HG03095 (cell line): Measurements from ENCODE around the gene TMPRSS11A.

Experiments
- ATAC-seq: cut with Tn5 transposase; IDR thresholded peaks from one replicate; pipeline ENCODE4 v1.9.1; 2021; ENCODE audit warnings: moderate library complexity; ENCODE audit not compliant: unreplicated experiment

The TMPRSS11A gene

GRCh38 chr4:67915400-67915966, 47.8 kb downstream of the TMPRSS11A start:
- ATAC-seq = no peak

- no peak for ATAC-seq
These were observed 51.2 kb downstream of the TMPRSS11A start for GRCh38 chr4:67912080-67912479.

- no peak for ATAC-seq
These were observed 51.7 kb downstream of the TMPRSS11A start for GRCh38 chr4:67911638-67912037.

GRCh38 chr4:67911141-67911540, 52.2 kb downstream of the TMPRSS11A start:
- ATAC-seq = no peak

- no peak for ATAC-seq
These were observed 52.7 kb downstream of the TMPRSS11A start for GRCh38 chr4:67910585-67910905.

GRCh38 chr4:67909905-67910584, 53.2 kb downstream of the TMPRSS11A start:
- ATAC-seq = no peak

GRCh38 chr4:67907650-67908049, 55.6 kb downstream of the TMPRSS11A start:
- no peak for ATAC-seq

- ATAC-seq = no peak
These were observed 64.2 kb downstream of the TMPRSS11A start for GRCh38 chr4:67899096-67899495.

- no peak for ATAC-seq
These were observed 65.6 kb downstream of the TMPRSS11A start for GRCh38 chr4:67897686-67898085.

- ATAC-seq = no peak
These were observed 66.8 kb downstream of the TMPRSS11A start for GRCh38 chr4:67896421-67897065.

GRCh38 chr4:67894659-67895058, 68.6 kb downstream of the TMPRSS11A start:
- ATAC-seq = no peak

GRCh38 chr4:67892905-67893304, 70.4 kb downstream of the TMPRSS11A start:
- no peak for ATAC-seq

- ATAC-seq = no peak
These were observed 71.0 kb downstream of the TMPRSS11A start for GRCh38 chr4:67892253-67892652.

GRCh38 chr4:67891645-67892044, 71.6 kb downstream of the TMPRSS11A start:
- no peak for ATAC-seq

- ATAC-seq = no peak
These were observed 77.0 kb downstream of the TMPRSS11A start for GRCh38 chr4:67886281-67886680.

- ATAC-seq = no peak
These were observed 77.5 kb downstream of the TMPRSS11A start for GRCh38 chr4:67885762-67886161.

- no peak for ATAC-seq
These were observed 78.6 kb downstream of the TMPRSS11A start for GRCh38 chr4:67884701-67885100.

- no peak for ATAC-seq
These were observed 79.4 kb downstream of the TMPRSS11A start, which contains the start of gene TMPRSS11D for GRCh38 chr4:67883902-67884301. Gene TMPRSS11D, minus strand, starts transcription at chr4:67884002. Its CDS starts 69 bp downstream, at chr4:67883933.

- no peak for ATAC-seq
These were observed 79.8 kb downstream of the TMPRSS11A start for GRCh38 chr4:67883458-67883857.

GRCh38 chr4:67880866-67881610, 82.3 kb downstream of the TMPRSS11A start:
- ATAC-seq = no peak

GRCh38 chr4:67879486-67879885, 83.8 kb downstream of the TMPRSS11A start:
- ATAC-seq = no peak

- ATAC-seq = no peak
These were observed 86.2 kb downstream of the TMPRSS11A start for GRCh38 chr4:67877086-67877485.
